ENCODE data around the gene AMIGO1.

GRCh38 chr1:109523706-109524105 is 14.2 kb upstream of the AMIGO1 start:
- TF ChIP-seq CTCF (IDR thresholded peaks at IDR 0.05): no peak
- TF ChIP-seq POLR2A (IDR thresholded peaks at IDR 0.05): no peak

Measured in adrenal gland (tissue), 5 donors.